Hindlimb muscle (tissue), 1 donor: ENCODE data around the gene TMEM225B. TPM values are rescaled to one million over a fixed set of nuclear protein-coding genes. Genes with fewer than 3 reads are reported as not detected.

ENCODE experiments used
- polyA plus RNA-seq: library from polyadenylated mRNA; unstranded; fragments of 120-200 nt; gene quantifications from one replicate; pipeline ENCODE4 v1.2.1, GENCODE V29; 2013; ENCODE audit not compliant: insufficient read length

The TMEM225B gene
- polyA plus RNA-seq, 1 donor, result 0.94 TPM

Other genes starting within 250 kb of the TMEM225B start
- gene ARPC1B, start 223.5 kb upstream of the TMEM225B start, polyA plus RNA-seq, result 48.9 TPM
- 119 TPM for gene PDAP1, start 189.7 kb upstream of the TMEM225B start, polyA plus RNA-seq
- 77.2 TPM for gene BUD31, start 189.3 kb upstream of the TMEM225B start, polyA plus RNA-seq
- 3.8 TPM for gene PTCD1, start 159.5 kb upstream of the TMEM225B start, polyA plus RNA-seq
- gene CPSF4, start 159.3 kb upstream of the TMEM225B start, polyA plus RNA-seq, result 38.0 TPM
- 369 TPM for gene ATP5MF, start 132.1 kb upstream of the TMEM225B start, polyA plus RNA-seq
- gene ZNF789, start 125.4 kb upstream of the TMEM225B start, polyA plus RNA-seq, result 32.1 TPM
- gene ZNF394, start 98.0 kb upstream of the TMEM225B start, polyA plus RNA-seq, result 10.4 TPM
- 10.2 TPM for gene ZKSCAN5, start 93.6 kb upstream of the TMEM225B start, polyA plus RNA-seq
- 8.9 TPM for gene FAM200A, start 46.2 kb upstream of the TMEM225B start, polyA plus RNA-seq
- gene ZNF655, start 39.6 kb upstream of the TMEM225B start, polyA plus RNA-seq, result 42.0 TPM
- 11.0 TPM for gene ZSCAN25, start 18.7 kb downstream of the TMEM225B start, polyA plus RNA-seq
- gene CYP3A5, start 81.7 kb downstream of the TMEM225B start, polyA plus RNA-seq, result 1.0 TPM
- gene CYP3A7, start 136.9 kb downstream of the TMEM225B start, polyA plus RNA-seq, result not detected
- gene CYP3A4, start 185.9 kb downstream of the TMEM225B start, polyA plus RNA-seq, result not detected
- not detected for gene CYP3A43, start 229.7 kb downstream of the TMEM225B start, polyA plus RNA-seq